GM15510 (cell line): ENCODE results near the gene DBF4B.

Source experiments
- POLR2A ChIP-seq: IDR thresholded peaks from 3 replicates; pipeline ENCODE4 v1.6.1; 2011; ENCODE audit warnings: borderline replicate concordance; ENCODE audit not compliant: insufficient read length; ENCODE audit errors: extremely low read depth

DBF4B gene

DNA sequence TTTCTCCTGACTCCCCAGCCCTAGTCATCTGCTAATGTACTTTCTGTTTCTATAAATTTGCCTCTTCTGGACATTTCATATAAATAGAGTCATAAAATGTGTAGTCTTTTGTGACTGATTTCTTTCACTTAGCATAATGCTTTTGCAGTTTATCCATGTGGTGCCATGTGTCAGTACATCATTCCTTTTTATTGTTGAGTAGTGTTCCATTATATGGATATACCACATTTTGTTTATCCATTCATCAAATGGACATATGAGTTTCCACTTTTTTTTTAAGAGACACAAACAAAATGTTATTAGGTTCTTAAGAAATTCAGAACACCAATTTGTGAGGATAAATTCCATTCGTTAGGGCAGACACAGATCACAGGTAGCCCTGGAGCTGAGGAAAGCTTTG, 11.0 kb downstream of the DBF4B start:
- no peak for TF ChIP-seq POLR2A

DNA sequence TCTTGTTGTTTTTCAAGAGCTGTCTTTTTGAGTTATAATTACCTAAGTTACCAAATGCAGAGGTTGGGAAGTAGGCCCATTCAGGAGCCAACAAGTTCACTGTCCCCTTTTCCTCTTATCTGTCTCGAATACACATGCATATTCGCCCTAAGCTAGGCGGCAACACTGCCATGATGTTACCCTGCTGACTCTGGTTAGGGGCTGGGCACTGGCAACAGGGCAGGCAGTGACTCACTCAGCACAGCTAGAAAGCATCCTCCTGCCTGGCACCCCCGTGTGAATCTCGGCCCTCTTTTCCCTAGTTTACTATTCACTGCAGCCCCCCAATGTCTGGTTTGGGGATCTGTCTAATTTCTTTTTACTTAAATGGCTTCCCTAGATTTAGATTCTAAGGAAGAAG, 13.8 kb downstream of the DBF4B start:
- TF ChIP-seq POLR2A: no peak

DNA sequence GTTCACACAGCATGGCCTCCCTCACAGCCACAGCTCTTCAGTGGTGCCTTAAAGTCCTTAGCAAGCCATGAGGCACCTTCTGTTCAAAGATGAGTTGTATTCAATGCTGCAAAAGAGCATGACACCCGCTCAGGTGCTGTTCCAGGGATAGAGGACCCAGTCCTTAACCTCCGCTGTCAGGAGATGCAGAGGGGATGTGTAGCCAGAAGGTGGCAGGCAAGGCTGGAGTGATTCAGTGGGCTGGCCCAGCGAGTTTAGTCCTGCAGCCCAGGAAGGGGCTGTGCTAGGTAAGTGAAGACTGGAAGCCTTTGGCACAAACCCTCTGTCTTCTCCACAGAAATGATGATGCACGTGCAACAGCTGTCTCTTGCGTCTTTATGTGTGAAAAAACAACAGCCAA, 25.3 kb downstream of the DBF4B start:
- no peak for TF ChIP-seq POLR2A

DNA sequence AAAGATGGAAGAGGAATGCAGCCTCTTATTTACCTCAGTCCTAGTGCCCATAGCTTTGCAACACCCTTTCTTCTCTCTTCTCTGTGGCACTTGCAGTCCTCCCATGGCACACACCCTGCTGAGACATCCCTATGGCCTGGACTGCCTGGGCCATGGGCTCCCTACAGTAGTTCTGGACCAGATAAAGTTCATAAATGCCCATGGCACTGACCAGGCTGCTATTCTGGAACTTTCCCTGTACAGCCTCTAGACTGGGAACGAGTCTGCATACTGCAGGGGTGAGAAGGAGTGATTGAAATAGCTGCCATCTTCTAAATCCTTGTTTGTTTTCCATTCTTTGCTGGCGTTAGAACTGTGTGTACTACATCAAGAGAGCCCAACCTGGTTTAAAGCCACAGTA, 25.8 kb downstream of the DBF4B start:
- no peak for TF ChIP-seq POLR2A

DNA sequence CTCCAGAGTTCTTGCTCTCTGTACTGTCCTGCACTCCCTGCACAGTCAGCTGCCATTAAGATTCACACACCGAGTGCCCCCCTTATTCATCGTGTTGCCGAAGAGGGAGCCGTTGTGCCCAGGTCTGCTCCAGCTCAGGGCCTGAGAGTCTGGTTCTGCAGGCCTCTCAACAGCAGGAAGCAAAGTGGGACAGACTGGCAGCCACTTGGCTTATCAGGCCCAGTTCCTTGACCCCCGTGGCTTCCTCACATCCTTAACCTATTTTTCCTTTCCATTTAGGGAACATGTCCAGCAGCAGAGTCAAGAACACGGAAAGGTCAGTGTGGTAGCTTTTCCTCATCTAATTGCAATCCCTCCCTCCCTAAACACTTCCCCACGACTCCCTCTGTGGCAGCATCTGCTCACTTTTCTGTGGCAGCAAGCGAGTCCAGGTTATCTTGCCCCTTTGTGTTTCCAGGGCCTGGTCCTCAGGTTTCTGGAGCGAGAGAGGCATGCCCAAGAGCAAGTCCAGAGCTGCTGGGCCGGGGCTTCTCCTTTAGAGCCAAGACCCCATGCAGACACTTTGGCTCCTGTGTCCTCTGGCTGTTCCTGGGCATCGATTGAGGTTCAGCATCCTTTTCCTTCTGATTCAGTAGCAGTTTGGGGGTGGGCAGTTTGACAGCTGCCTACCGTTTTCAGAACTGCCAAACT, 28.2 kb downstream of the DBF4B start:
- TF ChIP-seq POLR2A: no peak

DNA sequence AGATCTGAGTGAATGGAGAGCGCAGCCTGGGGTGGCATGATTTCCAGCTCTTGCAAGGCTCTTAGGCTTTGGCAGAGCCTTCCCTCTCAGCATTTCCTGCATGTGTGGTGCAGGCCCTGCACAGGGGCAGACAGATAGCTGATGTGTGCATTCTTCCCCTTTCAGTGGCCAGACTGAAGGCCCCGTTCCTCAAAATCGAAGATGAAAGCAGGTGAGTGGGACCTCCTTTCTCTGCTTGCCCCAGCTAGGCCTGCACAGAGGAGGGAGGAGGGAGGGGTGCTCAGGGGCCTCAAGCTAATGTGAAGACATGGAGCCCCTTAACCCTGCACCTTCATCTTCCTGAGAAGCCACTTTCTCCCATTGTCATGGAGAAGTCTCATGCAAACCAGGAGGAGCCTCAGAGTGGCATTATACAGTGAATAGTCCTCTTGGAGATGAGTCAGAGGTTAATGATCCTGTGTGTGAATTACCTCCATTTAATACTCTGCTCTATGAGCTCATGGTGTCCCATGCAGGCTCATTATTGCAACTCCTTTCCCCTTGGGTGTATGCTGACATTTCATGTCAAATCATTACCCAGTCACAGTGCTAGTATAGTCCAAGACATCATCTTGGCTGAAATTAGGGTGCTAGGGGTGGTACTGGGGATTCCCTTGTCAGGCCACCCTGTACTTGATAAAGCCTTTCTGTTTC, 29.9 kb downstream of the DBF4B start:
- TF ChIP-seq POLR2A: no peak

DNA sequence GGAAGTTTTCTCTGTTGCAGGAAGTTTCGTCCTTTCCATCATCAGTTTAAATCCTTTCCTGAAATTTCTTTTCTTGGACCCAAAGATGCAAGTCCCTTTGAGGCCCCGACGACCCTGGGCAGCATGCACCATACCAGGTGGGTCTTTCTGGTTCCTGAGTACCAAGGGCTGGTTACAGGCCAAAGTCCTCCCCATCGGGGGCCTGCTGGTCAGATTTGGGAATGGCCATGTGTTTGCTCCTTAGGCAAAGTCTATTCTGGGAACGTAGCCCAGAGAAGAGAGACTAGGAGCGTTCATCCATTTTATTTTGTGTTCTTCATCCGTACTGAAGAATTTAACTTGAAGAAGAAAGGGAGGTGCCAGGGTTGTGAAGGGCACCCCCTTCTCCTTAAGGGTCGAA, 32.9 kb downstream of the DBF4B start:
- no peak for TF ChIP-seq POLR2A

DNA sequence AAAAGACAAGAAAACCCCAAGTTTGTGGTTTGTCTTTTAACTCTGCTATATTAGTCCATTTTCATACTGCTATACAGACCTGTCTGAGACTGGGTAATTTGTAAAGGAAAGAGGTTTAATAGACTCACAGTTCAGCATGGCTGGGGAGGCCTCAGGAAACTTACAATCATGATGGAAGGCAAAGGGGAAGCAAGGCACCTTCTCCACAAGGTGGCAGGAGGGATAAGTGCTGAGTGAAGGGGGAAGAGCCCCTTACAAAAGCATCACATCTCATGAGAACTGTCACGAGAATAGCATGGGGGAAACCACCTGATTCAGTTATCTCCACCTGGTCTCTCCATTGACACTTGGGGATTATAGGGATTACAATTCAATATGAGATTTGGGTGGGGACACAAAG, 36.8 kb downstream of the DBF4B start:
- TF ChIP-seq POLR2A: no peak

DNA sequence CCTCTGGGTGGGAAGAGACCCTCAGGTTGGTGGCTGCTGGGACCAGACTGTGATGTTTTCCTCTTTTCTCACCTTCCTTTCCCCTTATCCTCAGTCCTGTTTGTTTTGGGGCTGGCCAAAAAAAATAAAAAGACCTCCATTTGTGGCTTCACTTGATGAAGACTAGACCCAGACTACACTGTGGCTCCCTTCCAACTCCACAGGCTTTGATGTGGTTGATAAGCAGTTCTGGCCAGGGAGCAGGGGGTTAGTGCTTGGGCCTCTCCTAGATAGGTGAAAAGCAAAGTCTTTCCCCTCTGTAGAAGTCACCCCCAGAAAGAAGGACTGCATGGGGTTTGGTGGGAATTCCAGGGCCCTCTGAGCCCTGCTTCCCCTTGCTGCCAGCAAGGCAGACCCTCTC, 39.1 kb downstream of the DBF4B start:
- no peak for TF ChIP-seq POLR2A

DNA sequence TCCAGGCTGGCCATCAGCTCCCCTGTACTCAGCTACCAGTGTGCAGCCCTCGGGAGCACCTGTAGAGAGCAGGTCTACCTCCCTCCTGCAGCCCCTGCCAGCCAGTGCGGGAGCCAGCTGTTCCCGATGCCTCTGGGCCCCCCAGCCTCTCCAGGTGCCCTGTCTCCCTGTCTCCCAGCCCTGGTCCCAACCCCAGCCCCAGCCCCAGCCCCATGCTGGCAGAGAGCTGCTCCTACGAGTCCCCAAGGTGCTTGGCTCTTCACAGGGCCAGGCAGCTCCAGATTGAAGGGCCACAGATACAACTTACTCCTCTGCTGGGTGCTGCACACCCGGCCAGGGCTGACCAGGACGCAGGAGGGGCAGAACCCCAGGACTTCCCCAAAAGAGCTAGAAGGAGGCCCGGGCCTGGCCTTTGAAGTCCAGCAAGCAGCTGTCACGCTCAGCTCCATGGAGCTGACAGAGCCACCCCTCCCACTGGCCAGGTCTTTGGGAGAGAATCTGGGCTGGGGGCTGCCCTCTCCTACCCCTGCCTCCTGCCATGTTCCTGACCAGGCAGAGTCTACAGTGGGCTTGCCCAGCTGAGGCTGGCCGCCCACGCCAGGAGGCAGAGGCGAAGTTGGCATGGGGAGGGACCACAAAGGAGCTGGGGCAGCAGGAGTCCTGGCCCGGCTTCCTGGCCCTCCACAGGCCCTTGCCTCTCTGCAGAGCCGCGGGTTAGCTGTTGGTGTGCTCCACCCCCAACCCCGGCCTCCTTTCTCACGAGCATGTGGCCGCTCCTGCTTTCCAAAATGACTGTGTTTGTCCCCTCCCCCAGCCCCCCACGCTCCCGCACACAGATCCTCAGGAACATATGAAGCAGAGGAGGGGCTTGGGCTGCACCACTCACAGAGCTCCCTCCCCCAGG, 40.9 kb downstream of the DBF4B start:
- TF ChIP-seq POLR2A: no peak

DNA sequence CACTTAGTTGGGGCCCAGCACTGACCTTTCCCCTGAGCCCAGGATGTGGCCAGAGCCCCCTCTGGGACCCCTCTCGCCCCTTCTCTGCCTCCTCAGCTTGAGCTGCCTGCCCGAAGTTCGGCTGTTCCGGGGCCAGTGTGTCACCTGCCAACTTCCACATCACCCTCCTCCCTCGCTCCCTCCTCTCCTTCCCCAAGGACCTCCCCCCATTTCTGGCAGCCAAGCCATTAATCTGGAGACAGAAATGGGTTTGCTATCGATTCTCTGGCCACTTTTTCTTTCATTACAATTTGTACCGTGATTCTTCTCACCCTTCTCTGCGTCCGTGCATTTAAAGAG, 41.5 kb downstream of the DBF4B start:
- TF ChIP-seq POLR2A: no peak

DNA sequence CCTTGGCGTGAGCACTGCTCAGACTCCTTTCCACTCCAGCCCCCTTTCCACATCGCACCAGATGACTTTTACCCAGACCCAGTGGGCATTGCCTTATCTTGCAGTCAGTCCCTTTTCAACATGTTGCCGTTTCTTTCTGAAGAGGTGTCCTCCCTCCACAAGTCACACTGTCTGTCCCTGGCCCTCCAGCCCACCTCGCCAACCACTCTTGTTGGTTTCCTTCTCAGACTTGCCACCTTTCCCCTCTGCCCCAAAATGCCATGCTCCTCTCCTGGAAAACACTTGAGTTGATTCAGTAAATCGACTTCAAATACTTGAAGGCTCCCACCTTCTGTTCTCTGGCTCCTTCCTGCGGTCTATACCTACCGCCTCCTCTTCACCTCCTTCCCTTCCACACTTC, 42.9 kb downstream of the DBF4B start:
- TF ChIP-seq POLR2A: no peak

DNA sequence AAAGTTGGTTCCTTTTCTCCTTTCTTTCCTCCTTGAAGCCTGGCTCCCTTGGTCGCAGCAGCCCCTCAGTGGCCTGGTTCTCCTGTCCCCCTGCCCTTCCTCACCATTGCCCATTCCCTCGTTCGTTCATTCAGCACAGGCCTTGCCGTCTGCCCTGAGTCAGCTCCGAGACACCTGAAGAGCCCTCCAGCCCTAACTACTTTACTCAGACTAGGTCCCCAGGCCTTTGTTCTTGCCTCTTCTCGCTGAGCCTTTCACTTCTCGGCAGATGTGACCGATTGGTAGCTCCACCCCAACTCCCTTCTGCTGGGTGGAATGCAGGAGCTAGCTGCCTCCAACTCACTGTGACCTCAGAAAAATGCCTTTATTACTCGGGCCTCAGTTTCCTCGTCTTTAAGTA, 43.3 kb downstream of the DBF4B start:
- TF ChIP-seq POLR2A: no peak

DNA sequence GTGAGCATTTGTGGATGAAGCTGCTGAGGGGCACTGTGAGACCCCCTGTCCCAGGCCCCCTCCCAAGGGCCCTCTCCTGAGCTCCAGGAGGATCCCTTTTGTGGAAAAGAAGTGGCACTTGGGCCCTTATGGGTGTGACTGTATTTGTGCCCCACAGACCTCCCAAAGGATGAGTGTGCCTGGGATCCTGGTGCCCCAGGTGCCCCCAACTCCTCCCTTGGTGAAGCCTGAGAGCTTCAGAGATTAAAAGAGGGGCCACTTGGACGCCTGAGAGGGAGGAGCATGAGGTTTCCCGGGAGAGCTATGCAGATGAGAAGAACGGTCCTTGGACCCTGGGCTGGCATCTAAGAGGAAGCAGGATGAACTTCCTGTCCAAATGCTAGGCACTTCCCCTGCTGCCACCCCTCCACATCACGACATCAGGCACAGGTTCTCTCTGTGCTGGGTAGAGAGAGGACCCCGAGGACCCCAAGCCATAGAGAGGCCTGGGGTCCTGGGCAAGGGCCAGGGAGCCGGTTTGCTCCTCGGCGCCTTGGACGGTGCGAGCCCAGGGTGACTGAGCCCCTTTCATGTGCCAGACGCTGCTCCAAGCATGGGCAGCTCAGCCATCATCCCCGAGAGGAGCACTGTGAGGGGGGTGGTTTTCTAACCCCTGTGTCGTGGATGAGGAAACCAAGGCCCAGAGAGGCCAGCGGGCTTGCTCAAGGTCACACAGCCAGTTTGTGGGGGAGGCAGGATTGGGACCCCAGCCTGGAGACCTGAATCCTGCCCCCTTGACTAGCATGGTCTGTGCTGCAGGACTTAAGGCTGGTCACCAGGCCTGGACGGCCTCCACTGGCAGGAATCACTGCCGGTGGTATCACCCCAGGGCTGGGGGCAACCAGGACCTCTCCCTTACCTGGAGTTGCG, 44.7 kb downstream of the DBF4B start:
- TF ChIP-seq POLR2A: no peak
